SW480 (cell line): ENCODE data around the gene SFRP2.

Experiments used
- DNase-seq: peaks from one replicate; pipeline ENCODE4 v3.0.0-alpha.2; 2016; ENCODE audit warnings: low spot score

Gene SFRP2, protein sequence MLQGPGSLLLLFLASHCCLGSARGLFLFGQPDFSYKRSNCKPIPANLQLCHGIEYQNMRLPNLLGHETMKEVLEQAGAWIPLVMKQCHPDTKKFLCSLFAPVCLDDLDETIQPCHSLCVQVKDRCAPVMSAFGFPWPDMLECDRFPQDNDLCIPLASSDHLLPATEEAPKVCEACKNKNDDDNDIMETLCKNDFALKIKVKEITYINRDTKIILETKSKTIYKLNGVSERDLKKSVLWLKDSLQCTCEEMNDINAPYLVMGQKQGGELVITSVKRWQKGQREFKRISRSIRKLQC

DNA sequence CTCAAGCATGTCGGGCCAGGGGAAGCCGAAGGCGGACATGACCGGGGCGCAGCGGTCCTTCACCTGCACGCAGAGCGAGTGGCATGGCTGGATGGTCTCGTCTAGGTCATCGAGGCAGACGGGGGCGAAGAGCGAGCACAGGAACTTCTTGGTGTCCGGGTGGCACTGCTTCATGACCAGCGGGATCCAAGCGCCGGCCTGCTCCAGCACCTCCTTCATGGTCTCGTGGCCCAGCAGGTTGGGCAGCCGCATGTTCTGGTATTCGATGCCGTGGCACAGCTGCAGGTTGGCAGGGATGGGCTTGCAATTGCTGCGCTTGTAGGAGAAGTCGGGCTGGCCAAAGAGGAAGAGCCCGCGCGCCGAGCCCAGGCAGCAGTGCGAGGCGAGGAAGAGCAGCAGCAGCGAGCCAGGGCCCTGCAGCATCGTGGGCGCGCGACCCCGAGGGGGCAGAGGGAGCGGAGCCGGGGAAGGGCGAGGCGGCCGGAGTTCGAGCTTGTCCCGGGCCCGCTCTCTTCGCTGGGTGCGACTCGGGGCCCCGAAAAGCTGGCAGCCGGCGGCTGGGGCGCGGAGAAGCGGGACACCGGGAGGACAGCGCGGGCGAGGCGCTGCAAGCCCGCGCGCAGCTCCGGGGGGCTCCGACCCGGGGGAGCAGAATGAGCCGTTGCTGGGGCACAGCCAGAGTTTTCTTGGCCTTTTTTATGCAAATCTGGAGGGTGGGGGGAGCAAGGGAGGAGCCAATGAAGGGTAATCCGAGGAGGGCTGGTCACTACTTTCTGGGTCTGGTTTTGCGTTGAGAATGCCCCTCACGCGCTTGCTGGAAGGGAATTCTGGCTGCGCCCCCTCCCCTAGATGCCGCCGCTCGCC lies at the start of gene SFRP2:
Gene SFRP2 (minus strand): TSS at position 671 of the 864 bp plus-strand sequence. CDS start 248 bp downstream, at position 423.
- no peak for DNase-seq

DNA sequence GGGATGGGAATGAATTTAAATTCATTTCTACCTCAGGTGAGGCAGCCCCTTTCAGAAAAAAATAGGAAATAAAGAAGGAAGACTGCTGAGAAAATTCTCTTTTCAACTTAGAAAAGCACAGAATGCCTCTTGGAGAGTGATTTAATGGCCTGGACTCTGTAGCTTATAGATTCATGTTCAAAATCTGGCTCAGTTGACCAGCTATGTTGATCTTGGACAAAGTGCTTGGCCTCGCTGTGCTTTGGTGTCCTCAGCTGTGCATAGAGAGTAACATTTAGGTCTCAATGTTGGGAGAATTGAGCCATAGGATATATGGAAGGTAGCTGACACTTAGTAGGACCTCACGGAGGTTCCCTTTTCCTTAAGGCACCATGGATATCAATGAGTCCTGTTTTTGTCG lies 49.7 kb upstream of the SFRP2 start:
- DNase-seq, result no peak

DNA sequence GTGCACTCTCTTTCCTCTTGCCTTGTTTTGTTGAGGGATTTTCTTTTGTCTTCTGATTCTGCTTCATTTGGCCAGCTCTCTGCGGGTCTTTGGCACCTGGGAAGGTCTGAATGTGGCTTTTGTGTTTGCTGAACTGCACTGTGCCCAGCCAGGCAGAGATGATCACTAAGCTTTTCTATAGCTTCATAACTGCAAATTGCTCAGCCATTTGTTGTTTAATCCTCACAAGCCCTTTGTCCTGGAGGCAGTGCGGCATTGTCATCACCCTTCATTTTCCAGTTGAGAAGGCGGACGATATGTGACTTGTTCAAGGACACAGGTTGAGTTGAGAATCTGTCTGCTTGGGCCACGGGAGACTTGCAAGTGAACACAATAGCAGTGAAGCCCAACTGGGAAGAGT lies 46.0 kb upstream of the SFRP2 start:
- DNase-seq, result no peak

DNA sequence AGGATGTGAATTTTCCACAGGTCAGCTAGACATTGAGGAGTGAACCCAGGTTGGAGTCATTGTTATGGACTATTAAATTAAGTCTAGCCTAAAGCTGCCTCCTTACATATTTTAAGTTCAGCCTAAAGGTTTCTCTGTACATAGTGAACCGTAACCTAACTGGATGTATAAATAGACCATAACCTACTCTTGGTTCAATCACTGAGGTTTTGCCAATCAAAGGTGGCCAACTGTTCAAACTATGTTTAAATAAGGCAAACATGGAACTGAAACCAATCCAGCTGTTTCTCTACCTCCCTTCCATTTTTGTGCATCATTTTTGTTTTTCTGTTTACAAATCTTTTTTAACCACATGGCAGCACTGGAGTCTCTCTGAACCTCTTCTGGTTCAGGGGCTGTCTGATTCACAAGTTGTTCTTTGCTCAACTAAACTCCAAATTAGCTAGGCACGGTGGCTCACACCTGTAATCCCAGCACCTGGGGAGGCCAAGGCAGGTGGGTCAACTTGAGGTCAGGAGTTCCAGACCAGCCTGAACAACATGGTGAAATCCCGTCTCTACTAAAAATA lies 43.9 kb upstream of the SFRP2 start:
- no peak for DNase-seq

DNA sequence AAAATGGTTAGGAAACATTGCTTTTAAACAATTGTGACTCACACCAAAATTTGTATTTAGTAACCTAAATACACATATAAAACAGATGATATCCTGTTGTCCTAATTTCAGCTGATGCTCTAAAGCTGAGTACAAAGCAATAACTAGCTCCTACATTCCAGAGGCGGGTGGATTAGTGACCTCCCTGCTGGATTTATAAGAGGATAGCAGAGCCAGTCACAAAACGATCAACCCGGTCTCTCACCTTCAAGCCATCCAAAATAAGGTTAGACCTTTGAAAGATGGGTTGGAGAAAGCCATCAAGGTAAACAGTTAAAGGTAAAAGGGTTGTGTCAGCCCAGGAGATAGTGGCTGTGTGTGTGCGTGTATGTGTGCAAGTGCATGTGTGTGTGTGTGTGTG lies 43.2 kb upstream of the SFRP2 start:
- no peak for DNase-seq

DNA sequence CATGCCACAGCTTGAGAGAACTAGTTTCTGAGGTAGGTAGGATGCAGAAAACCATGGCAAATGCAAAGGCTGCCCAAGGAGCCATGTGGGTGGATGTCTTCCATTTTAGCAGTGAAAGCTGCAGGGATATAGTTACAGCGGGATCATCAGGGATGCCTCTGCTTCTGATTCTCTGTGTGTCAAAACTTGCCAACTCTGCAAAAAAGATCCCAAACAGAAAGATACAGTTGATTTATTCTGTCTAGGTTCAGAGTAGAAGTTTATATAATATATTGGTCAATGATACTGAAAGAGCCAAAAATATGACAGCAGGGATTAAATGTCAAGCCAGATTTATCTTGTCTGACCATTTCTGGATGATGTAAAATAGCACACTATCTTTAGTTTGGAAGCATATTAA lies 42.4 kb upstream of the SFRP2 start:
- no peak for DNase-seq

DNA sequence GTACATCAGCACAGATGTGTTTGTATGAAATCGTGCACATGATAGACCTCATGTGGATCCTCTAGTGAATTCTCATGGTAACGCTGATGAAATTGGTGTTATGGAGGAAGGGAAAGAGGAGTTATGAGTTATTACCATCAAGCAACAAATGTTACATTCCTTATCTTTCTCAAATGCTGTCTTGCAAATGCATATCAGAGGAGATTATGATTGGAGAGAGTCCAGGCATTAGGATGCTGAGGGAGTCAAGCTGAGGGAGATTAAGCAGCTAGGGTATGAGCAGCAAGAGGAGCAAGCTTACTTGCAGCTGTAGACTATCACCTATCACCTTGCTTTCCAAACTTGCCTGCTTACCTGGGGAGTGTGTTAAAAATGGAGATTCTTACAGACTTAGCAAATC lies 36.8 kb upstream of the SFRP2 start:
- DNase-seq, result no peak

DNA sequence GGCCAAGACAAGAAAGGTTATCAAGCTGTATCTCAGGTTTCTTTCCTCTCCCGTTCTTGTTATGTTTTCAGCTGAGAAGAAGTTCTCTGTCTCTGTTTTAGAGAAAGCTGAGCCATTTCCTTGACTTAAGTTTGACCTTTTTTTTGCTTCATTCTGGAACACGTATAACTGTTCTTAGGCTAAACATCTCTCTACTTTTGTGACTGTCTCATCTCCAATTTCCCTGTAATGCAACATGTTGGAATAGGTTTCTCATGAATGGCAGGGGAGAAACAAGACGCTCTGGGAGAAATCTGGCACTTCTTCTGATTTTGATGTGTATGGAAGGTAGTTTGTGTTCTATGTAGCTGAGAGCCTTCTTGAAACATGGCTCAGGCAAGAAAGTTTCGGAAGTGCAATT lies 36.2 kb upstream of the SFRP2 start:
- no peak for DNase-seq

DNA sequence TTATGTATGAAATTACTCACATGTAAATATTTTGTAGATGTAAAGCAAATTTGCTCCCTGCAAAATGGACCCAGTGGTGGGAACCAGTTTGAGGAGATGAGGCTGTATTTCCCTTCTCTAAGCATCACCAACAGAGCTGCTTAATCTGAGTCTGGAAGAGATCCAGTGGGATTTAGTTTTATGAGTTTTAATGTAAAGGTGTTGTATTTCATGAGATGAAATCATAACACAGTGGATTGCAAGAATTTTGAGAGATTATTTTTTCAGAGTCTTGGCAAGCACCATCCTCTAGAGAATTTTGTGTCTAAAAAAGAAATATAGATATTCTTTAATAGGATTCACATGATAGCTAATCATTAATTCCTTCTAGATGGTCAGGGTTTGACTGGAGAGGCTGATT lies 35.6 kb upstream of the SFRP2 start:
- DNase-seq, result no peak

DNA sequence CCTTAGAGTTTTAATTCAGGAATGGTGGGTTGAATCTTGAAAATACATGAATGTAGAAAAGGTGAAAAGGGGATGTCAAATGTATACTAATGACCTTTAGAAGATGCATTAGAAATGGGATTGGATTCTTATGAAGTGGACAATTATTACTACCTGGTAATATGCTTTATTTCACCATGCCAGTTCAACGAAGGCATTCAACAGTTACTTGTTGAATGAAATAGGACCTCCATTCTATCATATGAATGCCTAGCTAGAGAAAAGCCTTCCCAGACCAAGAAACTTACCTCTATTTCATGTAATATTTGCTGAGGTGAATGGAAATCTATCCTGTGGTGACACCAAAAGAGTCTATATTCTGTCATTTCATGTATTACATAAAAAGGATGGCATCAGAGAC lies 34.6 kb upstream of the SFRP2 start:
- no peak for DNase-seq

DNA sequence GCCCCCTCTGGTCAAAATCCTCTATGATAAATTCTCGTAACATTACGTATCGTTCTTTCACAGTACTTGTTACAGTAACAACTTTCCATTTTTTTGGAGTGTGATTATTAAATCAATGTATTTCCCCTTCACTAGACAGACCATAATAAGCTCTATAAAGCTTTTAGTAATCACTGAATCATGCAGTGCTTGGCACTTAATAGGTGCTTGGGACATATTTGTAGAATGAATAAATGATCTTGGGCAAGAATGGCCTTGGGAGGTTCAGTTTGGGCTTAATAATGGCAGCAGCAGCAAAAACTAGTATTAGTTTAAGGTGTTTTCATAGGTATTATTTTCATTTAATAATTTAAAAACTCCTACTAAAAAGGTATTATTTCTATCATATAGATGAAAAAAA lies 33.4 kb upstream of the SFRP2 start:
- no peak for DNase-seq

DNA sequence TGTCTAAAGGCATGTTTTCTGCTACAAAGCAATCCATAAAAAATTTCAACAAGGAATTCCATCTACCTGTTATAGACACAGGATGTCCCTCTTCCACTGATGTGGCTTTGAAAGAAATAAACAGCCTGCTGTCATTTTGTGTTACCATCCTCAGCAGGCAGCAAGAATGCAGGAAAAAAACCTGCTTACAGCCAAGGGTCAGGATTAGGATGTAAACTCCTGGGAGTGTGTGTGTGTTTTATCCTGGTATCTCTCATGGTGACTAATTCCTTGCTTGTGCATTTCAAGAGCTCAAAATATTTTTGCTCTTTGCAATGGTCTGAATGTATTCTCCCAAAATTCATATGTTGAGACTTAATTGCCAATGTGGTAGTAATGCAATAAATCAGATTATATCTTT lies 28.6 kb upstream of the SFRP2 start:
- DNase-seq, result no peak

DNA sequence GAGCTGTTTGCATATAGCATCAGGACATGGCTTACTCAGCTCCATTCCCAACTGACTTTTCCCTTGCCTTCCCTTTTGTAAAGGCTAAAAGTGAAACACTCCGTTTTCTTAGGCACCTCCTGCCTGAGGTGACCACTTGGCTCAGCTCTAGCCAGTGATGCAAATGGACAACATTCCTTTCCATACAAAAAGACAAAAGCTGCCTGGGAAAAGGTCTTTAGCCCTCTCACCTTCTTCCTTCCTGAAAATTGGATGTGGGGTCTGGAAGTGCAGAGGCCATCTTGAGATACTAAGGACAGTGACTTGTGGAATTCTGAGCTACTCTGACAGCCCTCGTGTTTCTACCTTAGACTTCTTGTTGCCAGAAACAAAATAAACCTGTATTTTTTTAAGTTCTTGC lies 27.7 kb upstream of the SFRP2 start:
- DNase-seq, result no peak

DNA sequence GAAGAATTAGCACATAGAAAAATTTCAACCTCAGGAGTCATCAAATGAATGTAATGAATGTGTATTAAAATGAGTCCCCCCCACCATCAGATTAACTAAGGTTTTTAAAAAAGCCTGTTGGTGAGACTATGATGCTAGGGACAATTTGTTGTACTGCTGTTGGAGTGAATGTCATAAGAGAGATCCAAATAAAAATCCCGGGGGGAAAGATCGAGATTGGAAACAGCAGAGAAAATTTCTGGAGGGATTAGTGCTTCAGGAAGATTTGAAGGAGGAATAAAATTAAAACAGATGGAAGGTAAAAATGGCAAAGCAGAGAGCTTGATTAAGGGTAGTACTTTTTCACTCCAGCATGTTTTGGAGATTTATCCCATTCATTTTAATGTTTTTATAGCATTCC lies 25.9 kb upstream of the SFRP2 start:
- no peak for DNase-seq

DNA sequence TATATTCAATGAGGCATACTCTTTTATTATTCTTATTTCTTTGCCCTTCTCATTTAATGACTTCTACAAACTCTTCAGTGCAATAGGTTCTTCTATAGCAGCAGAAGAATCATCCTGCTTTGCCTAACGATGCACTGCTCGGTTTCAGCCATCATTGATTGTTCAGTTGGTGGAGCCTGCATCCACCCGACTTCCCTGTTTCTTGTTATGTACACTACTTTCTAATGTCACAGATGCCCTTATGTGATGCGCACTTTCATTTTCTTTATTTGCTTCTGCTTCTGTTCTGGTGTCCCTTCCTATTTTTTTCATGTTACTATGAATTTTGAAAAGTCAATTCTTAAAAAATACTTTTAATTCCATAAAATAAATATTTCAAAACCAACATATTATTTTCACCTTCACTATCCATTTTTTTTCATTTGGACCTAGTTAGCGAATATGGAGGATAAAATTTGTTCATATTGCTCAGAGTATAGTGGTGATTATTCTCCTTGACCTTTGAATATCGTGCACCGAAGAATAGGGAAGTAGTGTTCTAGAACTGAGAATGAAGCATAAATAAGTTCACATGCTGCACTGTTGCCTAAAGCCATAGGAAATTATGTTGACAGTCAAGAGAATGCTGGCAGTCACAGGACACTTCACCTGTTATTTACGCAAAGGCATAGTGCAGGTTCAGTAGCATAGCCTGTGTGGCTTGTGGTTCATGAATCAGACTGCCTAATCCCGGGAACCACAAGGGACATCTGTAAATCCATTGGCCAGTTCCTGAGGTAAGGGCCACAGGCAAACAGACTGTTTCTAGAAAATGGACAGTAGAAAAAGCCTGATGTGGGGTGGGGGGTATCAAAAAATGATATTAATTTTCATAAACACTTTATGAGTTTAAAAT lies 21.3 kb upstream of the SFRP2 start:
- peak; percentile 77 for DNase-seq

DNA sequence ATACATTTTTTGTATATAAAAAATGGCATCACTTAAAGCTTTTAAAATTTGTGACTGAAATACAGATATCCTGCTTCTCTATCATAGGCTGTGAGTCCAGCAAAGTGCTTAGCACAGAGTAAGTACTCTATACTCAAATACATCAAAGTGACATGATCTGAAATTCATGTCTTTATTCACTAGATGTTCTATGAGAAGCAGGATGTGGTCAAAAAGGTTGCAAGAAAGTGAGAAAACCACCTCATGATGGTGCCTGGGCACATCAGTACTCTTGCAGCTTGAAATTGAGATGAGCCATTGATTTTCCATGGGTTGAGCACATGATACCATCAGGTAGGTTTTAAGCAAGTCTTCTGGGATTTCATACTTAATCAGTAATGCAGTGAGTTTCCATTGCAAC lies 20.4 kb upstream of the SFRP2 start:
- DNase-seq, result no peak

DNA sequence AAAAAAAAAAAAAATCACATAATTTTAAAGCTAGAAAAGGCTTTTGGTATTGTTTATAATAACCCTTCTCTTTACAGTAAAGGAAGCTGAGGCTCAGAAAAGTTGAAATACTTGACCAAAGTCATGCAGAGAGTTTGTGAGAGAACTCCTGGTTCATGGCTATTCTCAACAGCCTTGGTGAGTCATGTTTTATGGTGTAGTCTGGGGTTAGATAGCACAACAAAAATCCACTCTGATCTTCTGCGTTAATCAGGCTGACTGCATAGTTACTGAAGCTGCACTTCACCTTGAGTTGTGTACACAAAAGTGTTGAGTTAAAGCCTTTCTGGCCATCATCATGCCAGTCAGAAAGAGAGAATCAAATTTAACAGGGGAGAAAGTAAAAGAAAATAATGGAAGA lies 19.3 kb upstream of the SFRP2 start:
- peak; percentile 56 for DNase-seq

DNA sequence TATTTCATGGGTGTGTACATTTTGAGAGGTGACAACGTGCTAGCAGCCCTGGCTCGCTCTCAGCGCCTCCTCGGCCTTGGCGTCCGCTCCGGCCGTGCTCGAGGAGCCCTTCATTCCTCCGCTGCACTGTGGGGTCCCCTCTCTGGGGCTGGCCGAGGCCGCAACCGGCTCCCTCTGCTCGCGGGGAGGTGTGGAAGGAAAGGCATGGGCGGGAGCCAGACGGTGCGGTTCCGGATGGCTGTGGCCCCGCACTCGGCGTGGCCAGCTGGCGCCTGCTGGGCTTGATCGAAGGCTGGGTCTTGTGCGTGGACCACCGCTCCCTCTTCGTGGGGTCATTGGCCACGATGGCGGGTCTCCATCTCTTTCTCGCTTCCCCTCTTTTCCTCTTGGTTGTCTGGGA lies 17.2 kb upstream of the SFRP2 start:
- no peak for DNase-seq

DNA sequence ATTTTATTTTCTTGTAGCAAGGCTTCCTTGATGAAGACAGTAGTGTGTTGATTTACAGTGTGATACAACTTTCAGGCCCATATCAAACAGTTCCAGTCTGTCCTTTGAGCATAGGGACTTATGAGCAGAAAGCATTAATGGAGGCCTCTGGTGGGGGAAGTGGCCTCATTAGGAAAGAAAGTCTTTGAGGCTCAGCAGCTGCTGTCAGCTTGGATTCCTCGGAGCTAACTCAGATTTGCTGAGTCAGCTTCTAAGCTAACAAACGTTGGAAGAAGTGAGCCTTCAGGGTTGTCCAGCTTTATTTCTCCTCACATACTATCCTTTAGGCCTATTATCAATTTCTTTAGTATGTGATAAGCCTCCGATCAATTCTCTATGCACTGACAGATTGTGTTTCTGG lies 15.8 kb upstream of the SFRP2 start:
- no peak for DNase-seq

DNA sequence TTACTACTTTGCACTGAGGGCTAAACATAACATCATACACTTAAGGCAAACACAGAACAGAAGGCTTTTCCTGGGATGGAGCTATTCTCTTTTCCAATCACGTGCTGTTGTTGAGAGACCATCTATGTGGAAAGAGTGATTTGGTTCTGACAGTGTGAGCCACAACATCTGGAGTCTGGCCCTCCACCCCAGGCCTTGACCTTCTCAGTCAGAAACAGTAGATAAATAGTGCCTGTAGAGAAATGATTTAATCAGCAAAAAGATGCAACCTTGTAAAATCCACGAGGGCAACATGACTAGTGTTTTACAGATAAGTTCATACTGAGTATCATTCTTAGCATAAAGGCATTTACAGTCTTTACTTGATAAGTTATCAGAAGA lies 10.8 kb upstream of the SFRP2 start:
- no peak for DNase-seq

DNA sequence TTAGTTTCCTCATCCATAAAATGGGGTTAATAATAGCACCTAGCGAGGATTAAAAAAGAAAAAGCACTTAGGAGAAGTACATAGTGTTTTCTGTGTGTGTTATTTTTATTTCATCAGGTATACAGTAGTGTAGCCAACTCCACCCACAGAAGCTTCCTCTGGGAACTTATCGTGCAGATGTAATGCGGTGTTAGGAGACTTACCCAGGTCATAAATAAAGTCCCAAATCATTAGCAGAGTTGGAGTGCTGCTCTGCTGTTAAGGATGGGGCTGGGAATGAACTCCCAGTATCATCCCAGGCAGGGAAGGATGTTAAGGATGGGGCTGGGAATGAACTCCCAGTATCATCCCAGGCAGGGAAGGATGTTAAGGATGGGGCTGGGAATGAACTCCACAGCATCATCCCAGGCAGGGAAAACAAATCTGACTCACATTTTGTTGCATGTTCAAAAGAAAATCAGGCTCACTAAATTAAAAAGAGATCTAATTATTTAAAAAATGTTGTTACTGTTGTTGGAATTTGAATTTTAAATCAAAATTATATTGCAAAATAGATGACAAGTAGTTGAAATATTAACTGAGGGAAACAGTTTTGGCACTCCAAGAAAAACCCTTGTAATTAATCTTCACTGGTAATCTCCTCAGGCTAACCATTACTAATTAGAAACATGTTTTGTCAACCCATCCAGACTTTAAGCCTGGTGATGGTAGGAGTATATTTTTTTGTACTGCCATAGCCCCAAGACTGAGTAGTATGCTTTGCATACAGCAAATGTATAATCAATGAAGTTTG lies 10.2 kb upstream of the SFRP2 start:
- DNase-seq, result no peak

DNA sequence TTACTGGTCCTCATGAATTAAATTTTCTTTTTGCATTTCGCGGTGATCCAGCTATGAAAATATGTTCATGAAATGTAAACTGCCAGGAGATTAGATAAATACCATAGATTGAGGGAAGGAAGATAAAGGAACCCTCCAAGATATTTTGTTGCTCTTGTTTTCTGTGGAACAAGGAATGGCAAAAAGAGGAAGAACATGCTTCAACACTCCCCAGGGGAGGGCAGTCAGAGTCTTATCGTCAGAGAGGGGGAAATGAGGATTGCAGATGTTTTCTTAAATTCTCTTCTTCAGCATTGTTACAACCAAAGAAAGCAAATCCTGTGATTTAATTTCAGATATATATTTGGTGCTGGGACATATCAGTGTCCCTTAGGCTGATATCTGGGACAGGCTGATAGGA lies 9.5 kb upstream of the SFRP2 start:
- DNase-seq, result no peak
